HG02943 (cell line): ENCODE results near the gene PTPRN2.

Source experiments
- ATAC-seq: cut with Tn5 transposase; IDR thresholded peaks from one replicate; pipeline ENCODE4 v1.9.1; 2021; ENCODE audit warnings: mild to moderate bottlenecking, low read depth, moderate library complexity; ENCODE audit not compliant: unreplicated experiment

PTPRN2 gene

DNA sequence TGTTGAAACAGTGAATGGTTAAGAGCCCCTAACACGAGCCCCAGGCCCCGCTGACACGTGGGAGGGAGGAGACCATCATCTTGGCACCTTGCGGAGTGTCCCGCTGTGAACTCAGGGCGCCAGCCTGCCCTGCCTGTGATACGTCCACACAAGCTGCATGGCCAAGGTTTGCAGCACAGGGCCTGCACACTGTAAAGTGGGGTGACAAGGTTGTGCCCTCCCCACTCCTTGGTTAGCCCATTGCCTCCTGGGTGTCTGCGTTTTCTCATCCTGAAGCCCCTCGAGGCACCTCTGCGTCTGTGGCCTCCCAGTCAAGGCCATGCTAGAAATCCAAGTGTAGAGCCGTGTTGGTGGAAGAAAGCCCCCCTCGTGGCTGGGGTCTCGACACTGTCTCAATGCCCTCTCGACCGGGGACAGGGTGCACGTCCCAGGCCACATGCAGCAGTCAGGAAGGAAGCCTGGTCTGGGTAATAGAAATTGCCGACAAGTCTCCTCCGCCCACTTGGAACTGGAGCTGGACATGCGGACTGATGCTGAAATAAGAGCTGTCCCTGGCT is 1058.8 kb downstream of the PTPRN2 start:
- ATAC-seq = no peak

DNA sequence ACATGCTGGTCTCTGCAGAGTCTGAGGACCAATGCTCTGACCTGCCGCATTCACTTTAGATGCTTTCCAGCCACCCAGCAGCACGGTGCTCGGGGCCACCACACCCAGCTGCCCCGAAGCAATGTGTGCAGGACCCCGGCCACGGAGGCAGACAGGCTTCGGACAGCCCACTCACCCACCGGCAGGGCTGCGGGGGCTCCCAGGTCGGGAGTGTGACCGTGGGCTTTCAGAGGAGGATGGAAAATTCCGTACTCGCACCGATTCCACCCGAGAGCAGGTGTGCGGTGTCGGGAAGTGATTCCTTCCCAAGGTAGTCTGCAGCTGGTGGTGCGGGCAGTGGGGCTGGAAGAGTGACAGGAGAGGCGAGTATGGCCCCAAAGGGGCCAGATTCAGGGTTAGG is 1059.9 kb downstream of the PTPRN2 start:
- ATAC-seq = no peak

- no peak for ATAC-seq
These were observed 1060.5 kb downstream of the PTPRN2 start for GRCh38 chr7:157526913-157527634.

DNA sequence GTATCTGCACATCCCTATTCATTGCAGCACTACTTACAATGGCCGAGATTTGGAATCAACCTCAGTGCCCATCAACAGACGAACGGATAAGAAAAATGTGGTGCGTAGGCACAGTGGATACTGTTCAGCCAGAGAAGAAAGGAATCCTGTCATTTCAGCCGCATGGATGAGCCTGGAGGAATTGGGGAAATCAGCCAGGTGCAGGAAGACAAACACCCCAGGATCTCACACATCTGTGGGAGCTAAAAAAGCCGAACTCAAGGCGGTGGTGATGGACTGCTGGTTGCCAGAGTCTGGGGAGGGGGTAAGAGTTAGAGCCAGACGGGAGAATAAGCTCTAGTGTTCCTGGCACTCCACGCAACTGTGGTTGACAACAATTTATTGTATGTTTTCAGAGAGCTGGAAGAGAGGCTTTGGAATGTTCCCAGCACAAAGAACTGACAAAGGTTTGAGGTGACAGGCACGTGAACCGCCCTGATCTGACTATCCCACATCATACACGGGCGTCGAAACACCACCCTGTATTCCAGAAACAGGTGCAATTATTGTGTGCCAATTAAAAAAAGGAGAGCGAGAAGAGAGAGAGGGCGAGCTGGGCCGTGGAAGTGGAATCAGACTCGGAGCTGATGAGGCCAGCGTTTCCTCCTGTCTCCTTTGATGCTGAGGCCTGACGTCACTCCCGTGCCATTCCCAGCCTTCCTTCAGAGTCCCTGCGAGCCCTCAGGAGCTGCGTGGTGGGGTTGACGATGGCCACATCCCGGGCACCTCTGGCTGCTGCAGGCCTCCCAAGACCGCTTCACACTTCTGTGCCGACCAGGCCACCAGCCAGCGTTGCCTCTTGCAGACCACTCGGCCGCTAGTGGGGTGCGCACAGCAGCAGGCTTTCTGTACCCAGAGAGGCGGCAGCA is 1061.4 kb downstream of the PTPRN2 start:
- ATAC-seq = no peak

DNA sequence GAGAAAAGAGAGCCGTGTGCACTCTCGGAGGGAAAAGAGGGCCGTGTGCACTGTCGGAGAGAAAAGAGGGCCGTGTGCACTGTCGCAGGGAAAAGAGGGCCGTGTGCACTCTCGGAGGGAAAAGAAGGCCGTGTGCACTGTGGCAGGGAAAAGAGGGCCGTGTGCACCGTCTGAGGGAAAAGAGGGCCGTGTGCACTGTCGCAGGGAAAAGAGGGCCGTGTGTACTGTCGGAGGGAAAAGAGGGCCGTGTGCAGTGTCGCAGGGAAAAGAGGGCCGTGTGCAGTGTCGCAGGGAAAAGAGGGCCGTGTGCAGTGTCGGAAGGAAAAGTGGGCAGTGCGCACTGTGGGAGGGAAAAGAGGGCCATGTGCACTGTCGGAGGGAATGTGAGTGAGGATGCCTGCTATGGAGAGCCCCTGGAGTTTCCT is 1062.1 kb downstream of the PTPRN2 start:
- ATAC-seq = no peak

- no peak for ATAC-seq
These were observed 1062.9 kb downstream of the PTPRN2 start for GRCh38 chr7:157524731-157525130.

DNA sequence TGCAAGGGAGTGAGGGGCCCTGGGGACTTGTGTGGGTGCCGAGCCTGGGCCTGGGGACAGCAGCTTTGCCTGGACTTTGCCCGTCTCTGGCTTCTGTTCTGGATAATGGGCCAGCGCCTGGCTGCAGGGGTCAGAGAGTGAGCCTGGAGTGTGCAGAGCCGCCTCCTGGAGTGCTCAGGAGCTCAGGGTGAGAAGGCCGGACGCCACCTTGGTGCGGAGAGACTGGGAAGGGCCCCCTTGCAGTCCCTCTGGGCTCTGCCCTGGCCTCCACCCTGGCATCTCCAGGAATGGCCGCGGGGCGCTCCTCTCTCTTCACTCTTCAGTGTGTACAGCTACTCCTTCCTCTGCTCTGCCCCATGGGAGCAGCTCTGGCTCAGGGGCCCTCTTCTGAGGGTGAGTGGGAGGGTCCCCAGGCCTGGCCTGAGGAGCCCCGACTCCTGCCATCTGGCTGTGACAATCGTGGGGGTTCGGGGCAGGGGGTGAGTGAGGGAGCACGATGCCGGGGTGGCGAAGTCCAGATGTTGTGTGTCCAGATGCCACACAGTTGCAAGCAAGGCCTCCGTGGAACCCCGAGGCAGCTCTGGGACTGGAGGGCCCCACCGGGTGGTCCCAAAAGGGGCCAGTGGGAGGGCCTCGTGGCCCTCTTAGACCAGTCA is 1063.7 kb downstream of the PTPRN2 start:
- ATAC-seq = no peak

- ATAC-seq = no peak
These were observed 1064.3 kb downstream of the PTPRN2 start for GRCh38 chr7:157523371-157523765.

DNA sequence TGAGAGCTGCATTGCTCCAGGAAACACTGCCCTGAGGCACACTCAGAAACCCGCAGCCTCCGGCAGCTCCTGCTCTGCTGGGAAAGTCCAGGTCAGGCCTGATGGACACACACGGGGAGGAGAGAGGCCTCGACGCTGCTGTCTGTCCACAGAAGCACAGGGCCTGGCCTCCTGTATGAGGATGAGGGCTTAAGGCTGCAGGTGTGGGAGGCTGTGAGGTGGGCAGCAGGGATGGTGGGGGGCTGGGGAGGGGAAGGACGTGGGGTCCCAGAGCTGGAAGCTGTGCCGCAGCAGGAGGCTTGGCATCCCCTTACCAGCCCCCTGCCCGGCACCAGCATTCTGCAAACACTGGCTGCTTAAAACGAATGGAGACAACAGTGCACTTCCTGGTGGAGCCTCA is 1064.7 kb downstream of the PTPRN2 start:
- no peak for ATAC-seq

GRCh38 chr7:157522189-157522588 is 1065.4 kb downstream of the PTPRN2 start:
- ATAC-seq = no peak

DNA sequence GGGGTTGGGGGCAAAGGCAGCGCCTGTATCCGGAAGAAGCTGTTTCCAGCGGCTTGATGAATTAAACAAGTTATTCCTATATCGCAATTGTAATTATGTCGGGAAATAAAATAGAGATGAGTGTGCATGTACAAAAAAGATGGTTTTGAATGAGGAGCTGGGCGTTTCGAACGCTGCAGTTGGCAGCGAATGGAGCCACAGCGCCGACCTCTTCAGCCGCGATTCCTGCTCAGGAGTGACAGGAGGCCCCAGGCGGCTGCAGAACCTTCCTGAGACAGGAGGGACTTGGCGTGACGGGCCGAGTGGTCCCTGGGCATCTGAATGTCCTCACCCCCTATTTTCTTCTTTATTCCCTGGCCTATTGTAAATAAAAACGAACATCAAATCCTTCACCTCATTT is 1065.9 kb downstream of the PTPRN2 start:
- no peak for ATAC-seq

DNA sequence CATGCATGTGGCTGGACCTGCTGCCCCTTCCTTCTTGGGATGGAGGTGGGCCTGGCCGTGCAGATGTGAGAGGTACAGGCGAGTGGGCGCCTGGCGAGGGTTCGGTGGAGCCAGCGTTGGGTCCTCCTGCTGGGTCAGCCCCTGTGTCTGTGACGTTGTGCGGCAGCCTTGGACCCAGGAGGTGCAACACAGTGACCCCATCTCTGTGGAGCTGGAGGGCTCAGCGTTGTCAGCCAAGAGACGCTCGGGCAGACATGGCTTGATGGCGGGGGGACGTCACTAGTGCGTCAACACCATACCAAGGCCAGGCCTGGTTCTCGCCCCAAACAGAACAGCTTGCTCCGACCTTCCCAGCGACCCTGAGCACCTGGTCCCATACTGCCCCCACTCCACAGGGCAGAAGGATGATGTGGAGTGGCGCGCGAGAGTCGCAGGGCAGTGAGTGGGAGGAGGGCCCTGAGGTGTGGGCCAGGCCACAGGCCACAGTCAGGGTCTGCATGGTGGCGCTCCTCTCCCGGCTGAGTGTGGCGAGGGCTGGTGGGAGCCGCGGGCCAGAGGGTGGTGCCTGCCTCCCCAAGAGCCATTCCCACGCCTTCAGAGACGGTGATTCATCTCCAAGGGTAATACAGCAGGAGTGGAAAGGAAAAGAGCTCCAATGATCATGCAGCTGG is 1066.4 kb downstream of the PTPRN2 start:
- no peak for ATAC-seq

DNA sequence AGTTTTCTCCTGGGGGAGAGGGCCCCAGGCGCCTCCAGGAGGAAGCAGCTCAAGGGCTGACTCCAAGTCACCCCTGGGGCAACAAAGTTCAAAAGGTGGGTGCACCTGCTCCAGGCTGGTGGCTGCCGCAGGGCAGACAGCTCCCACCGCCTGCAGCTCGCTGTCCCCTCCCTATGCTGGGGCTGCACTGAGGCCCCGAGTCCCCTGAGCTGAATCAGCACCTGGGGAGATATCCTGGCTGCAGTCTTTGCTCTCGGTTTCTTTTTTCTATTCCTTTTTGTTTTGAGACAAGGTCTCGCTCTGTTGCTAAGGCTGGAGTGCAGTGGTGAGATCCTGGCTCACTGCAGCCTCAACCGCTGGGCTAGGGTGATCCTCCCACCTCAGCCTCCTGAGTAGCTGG is 1067.4 kb downstream of the PTPRN2 start:
- ATAC-seq = peak; percentile 76

GRCh38 chr7:157519798-157520244 is 1067.8 kb downstream of the PTPRN2 start:
- ATAC-seq = no peak

GRCh38 chr7:157519246-157519645 is 1068.4 kb downstream of the PTPRN2 start:
- no peak for ATAC-seq

GRCh38 chr7:157518514-157519175 is 1069.0 kb downstream of the PTPRN2 start:
- no peak for ATAC-seq

DNA sequence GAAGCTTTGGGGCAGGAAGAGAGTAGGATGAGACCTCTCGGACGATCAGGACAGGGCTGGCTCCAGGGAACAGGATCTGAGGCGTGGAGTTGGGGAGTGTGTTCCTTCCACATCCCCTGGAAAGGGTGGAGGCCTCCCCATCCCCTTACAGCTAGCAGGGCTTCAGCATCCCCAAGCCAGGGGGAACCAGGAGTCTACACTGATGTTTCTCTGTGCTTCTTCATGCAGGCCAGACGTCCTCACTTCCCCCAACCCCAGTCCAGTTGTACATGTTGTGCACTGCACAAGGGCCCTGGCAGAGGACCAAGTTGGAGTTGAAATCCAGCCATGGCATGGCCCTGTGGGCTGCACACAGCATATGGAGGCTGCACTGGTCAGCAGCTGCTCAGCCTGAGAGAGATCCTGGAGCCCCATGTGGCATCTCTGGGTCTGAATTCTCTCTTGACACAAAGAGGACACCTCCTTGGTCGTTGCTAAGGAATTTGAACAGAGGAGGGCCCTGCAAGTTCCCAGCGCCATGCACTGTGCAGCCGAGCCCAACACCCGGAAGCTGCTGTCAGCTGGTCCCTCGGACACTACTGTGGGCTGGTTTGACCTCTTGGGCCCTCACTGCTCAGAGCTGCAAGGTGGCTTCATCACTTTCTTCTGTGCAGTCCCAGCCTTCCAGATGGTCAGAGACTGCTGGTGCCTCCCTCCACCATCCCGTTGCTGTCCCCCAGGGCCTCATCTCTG is 1069.7 kb downstream of the PTPRN2 start:
- ATAC-seq = no peak

- ATAC-seq = no peak
These were observed 1070.5 kb downstream of the PTPRN2 start for GRCh38 chr7:157516911-157517781.
